ENCODE data around the gene NUP93.

DNA sequence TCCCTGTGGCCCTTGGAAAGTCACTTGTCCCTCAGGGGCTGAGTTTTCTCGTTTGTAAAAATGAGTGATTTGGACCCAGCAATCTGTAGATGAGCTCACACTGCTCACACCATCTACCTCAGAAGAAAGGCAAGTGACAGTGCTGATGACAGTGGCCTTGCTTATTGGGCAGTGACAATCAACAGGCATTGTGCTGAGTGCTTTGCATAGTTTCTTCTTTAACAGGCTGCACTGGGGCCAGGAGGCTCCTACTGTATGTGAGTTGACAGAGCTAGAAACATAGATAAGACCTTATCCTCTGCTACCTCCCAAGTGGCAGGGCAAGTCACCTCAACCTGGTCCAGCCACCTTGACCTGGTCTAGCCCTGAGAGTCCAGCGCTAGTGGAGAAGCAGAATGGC is 105.4 kb downstream of the NUP93 start:
- TF ChIP-seq, protein P1, sequence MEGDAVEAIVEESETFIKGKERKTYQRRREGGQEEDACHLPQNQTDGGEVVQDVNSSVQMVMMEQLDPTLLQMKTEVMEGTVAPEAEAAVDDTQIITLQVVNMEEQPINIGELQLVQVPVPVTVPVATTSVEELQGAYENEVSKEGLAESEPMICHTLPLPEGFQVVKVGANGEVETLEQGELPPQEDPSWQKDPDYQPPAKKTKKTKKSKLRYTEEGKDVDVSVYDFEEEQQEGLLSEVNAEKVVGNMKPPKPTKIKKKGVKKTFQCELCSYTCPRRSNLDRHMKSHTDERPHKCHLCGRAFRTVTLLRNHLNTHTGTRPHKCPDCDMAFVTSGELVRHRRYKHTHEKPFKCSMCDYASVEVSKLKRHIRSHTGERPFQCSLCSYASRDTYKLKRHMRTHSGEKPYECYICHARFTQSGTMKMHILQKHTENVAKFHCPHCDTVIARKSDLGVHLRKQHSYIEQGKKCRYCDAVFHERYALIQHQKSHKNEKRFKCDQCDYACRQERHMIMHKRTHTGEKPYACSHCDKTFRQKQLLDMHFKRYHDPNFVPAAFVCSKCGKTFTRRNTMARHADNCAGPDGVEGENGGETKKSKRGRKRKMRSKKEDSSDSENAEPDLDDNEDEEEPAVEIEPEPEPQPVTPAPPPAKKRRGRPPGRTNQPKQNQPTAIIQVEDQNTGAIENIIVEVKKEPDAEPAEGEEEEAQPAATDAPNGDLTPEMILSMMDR (IDR thresholded peaks at IDR 0.05; ENCODE audit: poor library complexity): no peak
- no peak for TF ChIP-seq EZH2 (IDR thresholded peaks at IDR 0.05; ENCODE audit: borderline replicate concordance)
- no peak for TF ChIP-seq EZH2phosphoT487 (IDR thresholded peaks at IDR 0.05; ENCODE audit: low read depth, severe bottlenecking, unreplicated experiment)

Data from hepatocyte (in vitro differentiated cells).